GM18526 (cell line): Measurements from ENCODE around the gene NCKAP5L.

Experiments
- POLR2A ChIP-seq: IDR thresholded peaks from 3 replicates; pipeline ENCODE4 v1.6.1; 2011; ENCODE audit not compliant: insufficient read length; ENCODE audit errors: extremely low read depth

NCKAP5L gene, protein sequence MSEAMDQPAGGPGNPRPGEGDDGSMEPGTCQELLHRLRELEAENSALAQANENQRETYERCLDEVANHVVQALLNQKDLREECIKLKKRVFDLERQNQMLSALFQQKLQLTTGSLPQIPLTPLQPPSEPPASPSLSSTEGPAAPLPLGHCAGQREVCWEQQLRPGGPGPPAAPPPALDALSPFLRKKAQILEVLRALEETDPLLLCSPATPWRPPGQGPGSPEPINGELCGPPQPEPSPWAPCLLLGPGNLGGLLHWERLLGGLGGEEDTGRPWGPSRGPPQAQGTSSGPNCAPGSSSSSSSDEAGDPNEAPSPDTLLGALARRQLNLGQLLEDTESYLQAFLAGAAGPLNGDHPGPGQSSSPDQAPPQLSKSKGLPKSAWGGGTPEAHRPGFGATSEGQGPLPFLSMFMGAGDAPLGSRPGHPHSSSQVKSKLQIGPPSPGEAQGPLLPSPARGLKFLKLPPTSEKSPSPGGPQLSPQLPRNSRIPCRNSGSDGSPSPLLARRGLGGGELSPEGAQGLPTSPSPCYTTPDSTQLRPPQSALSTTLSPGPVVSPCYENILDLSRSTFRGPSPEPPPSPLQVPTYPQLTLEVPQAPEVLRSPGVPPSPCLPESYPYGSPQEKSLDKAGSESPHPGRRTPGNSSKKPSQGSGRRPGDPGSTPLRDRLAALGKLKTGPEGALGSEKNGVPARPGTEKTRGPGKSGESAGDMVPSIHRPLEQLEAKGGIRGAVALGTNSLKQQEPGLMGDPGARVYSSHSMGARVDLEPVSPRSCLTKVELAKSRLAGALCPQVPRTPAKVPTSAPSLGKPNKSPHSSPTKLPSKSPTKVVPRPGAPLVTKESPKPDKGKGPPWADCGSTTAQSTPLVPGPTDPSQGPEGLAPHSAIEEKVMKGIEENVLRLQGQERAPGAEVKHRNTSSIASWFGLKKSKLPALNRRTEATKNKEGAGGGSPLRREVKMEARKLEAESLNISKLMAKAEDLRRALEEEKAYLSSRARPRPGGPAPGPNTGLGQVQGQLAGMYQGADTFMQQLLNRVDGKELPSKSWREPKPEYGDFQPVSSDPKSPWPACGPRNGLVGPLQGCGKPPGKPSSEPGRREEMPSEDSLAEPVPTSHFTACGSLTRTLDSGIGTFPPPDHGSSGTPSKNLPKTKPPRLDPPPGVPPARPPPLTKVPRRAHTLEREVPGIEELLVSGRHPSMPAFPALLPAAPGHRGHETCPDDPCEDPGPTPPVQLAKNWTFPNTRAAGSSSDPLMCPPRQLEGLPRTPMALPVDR (N-terminal part only)

DNA sequence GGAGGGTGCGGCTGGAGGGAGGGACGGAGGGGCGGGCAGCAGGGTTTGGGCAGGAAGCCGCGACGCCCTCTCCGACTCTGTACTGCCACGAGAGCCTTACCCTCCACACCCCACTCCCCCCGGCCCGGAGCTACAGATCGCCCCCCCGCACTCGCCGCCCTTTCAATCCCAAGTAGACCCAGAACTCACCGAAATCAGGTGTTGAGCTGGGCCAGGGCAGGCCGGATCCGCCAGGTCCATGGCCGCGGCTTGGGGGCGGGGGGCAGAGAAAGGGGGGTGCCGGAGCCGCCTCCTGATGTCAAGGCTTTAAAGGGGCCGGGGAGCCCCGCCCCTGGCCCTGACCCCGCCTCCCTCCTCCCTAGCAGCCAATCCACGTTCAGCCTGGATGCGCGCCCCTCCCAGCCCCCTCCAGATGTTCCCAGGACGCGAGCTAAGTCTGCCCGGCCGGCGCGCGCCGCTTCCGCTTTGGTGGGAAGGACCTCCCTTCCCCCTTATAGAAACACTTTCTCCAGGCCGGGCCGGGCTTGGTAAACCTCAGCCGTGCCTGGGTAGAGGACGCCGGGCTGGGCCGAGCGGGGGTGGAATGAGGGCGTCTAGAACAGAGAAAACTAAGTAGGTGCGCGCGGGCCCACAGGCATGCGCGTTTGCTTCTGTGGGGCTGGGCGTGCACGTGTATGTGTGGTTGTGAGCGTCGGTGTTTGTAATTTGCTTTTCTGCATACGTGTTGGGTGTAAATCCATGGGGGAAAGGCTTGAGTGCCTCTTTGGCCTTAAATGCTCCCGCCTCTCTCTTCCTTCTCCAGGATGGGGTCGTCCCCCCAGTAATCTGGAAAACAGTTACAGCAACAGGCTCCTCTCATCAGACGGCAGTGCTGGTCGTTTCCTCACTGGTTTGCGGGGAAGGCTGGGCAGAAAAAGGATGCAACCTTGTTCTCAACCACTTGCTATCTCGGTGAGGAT is at the start of gene NCKAP5L:
NCKAP5L (minus strand) TSS at position 281 of the 959 bp plus-strand sequence. CDS start 24,369 bp downstream, outside the sequence.
- peak; percentile 59 for TF ChIP-seq POLR2A

DNA sequence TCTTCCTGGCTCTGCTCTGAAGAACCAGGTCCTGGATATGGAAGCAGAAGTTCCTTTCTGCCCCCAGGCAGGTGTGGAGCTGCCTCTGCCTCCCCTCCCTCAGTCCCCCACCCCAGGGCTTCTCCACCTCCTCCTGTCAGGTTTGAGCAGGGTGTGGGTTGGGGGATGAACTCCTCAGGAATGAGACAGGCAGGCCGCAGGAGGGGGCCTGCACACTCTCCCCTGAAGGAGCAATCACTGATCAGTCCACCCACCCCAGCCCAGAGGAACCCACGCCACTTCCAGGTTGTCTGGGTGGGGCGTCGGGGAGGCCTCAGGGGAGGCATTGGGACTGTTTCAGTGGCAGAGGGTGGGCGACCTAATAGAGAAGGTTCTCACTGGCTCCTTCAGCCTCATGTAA is 48.9 kb upstream of the NCKAP5L start:
- TF ChIP-seq POLR2A, result no peak

DNA sequence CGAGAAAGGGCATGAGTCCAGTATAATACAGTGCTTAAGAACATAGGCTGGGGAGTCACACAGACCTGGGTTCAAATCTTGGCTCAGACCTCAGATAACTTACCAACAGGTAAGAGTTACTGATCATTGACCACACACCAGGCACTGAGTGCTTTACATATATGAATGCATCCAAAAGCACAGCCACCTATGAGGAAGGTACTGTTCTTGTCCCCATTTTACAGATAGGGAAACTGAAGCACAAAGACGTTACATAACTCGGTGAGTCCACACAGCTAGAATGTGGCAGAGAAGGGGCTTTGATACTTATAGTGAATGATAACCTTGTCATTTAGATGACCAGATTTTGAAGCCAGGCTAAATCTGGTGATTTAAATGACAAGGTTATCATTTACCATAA is 47.9 kb upstream of the NCKAP5L start:
- no peak for TF ChIP-seq POLR2A

DNA sequence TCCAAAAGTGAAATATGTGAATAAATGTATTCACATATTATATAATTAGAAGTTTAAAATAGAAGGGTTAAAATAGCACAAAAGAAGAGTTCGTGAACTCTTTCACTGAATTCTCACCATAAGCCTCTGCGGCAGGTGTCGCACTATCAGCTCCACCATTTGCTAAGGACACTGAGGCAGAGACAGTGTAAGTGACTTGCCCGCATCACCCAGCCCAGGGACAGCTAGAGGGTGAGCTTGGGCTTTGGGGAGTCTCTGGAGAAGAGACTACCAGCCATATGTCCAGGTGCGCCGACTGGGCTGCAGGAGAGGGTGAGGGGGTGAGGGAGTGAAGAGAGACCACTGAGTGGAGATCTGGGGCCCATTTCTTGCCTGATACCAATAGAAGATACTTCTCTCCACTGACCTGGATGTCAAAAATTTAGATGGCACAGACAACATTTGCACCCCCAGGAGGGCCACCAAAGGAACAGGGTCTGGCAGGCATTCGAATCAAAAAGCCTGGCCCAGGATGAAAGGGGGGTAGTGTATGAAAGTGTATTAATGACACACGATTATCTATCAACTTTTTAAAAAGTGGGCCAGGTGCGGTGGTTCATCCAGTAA is 47.0 kb upstream of the NCKAP5L start:
- no peak for TF ChIP-seq POLR2A

DNA sequence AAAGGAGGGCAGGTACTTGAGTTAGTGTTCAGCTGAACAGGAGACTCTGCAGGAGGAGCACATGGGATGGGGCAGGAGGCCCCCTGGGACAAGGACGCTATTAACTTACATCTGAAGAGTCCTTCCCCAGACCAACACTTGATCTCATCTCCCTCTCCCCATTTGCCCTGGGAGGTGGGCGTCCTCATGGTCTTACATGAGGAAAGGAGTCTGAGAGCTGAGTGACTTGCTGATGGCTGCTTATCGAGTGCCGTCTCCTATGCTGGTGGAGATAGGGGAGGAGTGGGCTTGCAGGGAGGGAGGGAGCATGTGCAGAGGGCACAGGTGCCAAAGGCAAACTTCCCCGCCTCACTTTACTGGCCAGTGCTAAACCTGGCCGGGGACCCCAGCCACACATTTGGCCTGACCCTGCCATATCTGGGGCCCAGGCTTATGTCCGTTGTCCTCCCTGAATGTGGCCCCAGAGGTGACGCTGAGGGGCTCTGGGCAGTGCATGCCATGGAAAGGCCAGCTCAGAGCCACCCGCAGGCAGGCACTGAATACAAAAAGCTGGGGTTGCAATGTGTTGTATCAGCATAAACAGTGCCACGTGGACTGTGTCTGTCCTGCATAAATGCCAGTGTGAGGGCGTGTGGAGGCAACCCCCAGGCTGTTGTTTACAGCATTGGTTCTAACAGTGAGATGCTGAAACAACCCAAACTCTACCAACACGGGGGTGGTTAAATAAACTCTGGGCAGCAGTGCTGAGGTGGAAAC is 46.1 kb upstream of the NCKAP5L start:
- no peak for TF ChIP-seq POLR2A

DNA sequence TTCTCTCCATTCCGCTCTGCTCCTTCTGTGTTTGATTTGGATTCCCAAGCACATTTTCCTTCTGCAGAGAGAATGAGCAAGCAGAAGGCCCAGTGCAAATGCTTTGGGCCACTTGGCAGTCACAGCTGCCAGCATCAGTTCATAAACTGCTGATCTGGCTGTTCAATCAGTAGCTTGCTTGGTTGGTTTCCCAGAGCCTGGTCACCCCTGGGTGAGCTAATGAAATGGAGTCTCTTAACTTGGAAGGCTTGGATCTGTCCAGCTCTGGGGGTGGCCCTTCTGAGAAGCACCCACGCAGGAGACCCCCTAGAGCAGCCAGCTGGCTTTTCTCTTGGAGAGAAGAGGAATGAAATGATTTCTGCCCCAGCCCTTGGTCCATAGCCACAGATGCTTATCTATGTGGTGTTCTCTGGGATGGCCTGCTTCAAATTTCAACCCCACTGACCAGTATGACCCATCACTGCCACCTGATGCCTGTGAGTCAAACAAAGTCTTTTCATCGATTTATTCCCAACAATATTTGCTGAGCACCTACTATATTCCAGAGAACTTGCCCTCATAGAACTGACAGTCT is 45.2 kb upstream of the NCKAP5L start:
- TF ChIP-seq POLR2A, result no peak

DNA sequence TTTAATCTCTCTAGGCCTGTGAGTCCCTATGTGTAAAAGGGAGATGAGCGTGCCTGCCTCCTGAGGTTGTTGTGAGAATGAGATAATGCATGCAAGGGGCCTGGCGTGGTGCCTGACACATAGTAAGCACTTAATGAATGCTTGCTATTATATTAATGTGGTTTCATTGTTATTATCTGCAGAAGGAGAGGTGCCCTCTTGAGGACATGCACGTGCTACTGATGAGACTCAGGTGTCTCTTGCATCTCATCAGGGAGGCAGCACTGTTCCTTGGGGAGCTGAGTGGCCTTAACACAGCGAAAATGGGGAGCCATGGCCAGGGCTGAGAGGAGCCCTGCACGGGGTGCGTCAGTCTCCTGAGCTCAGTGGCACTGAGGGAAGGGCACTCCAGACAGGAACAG is 44.6 kb upstream of the NCKAP5L start:
- no peak for TF ChIP-seq POLR2A

DNA sequence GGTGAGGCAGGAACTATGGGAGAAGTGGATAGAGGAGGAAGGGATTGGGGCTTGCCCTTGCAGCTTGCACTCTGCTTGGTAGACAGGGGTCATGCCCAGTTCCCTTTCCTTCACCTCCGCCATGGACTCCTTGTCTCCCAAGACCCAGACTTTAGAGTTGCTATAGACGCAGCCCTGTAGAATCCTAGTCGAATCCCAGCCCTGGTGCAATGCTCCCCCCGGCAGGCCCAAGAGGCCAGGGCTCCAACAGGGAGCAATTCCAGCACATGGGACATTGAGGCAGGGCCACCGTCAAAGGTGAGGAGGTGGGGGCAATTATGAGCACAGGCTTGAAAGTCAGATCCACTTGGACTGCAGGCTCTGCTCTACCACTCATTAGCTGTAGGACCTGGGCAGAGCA is 44.2 kb upstream of the NCKAP5L start:
- TF ChIP-seq POLR2A, result no peak

DNA sequence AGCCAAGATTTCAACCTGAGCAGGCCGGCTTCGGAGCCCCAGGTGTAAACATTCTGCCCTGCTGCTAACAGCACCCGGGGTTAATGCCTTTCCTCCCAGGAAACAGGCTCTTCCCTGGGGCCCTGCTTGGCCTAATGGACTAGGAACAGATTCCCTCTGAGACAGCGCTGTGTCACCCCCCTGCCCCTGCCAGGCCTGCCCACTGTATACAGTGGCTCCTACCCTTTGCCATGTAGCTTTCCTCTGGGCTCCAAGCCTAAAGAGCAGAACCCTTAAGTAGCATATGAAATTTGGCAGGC is 43.0 kb upstream of the NCKAP5L start:
- no peak for TF ChIP-seq POLR2A

DNA sequence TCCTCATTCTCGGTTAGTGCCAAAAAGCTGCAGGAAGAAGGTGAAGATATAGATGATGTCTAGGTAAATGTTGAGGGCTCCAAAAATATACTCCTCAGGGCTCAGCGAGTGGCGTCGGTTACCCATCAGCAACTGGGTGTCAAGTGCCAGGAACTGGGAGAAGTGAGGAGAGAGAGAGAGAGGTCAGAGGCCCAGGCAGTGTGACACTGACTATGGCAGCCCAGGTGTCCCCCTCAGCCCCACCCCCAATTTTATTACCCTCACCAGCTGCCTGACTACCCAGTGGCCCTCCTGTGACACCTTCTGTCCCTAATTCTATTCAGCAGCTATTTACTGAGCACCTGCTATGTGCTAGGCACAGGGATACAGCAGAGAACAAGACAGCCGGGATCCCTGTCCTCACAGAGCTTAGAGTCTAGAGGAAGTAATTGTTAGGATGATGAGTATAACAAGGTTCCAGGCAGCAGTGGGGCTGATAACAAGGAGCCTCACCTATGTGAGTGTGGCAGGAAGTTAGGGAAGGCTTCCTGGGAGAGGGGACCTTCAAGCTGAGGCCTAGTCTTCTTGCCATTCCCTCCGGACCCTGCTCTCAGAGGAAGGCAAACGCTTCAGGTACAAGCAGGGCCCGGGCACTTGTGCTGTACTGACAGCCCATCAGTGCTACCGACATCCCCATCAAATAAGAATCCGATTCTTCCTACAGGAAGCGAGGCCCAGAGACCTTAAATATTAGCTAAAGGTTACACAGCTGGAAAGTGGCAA is 42.5 kb upstream of the NCKAP5L start:
- no peak for TF ChIP-seq POLR2A

DNA sequence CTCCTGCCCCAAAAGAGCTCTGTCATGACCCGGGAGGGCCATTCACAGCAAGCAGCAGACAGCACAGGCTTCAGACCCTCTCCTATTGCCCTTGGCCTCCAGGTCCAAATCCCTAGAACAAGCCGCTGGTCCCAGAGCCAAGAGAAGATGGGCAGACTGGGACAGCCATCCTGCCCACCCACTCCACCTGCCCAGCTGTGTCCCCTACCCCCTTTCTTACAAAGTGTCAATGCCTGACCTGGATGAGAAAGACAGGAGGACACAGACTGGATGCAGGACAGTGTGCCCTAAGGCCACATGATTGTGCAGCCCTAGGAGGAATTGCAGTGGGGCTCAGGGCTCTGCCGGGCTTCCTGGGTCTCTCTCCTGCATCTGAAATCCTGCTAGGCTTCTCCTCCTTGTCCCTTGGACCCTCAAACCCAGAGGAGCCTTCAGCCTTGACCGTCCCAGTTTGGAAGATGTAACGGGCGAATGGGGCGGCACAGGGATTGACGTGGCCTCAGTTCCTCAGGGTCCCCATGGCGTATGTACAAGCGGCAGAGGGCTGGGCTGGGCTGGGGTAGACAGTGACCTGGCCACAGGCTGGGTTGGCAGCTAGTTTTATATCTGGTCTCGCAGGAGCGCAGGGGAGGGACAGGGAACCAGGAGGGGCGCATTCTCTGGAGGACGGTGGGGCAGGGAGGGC is 41.7 kb upstream of the NCKAP5L start:
- TF ChIP-seq POLR2A, result no peak

DNA sequence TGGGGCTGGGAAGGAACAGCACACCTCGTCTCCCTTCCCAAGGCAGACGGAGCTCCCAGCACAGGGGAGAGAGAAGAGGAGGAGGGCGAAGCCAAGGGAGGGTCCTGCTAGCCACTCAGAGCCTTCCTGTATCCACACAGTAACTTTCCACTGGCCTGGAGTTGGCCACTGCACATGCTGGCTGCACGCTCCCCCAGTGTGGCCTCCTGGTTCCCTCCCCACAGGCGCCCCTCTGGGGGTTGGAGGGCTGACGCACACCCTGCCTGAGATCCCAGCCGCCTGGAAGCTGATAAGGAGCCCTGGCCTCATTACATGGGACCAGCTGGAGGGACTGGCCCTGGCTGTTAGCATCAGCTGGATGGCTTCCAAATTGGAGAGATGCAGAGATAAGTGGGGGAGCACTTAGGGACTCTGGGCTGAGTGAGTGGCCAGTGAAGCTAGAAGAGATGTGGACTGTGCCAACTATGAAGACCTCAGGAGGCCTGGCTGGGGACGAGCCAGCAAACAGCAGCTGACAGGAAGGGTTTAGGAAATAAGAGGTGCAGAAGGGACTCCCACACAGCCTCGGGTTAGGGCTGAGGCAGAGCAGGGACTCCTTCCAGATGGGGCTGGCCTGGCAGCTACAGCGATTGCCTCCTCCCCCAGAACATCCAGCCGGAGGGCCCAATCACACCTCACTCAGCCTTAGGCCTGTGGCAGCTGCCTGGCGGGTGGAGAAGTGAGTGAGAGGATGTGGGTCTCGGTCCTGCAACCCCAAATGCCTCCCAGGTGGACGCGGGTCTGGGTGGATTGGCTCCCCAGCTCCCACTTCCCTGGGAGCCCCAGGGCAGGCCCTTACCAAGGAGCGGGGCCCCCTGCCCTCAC is 41.0 kb upstream of the NCKAP5L start:
- no peak for TF ChIP-seq POLR2A
